ENCODE data around the gene PSMD12. TPM values are rescaled to one million over a fixed set of nuclear protein-coding genes. Genes with fewer than 3 reads are reported as not detected.

Gene PSMD12
- total RNA-seq, 1 donor from 2014 or later, result 41.3 TPM

GRCh38 chr17:67362173-67362572 is 4.2 kb downstream of the PSMD12 start:
- H3K36me3 ChIP-seq, result peaks cover 32% of the 10 kb centered on the region

GRCh38 chr17:67360880-67361279 is 5.5 kb downstream of the PSMD12 start:
- DNase-seq, result no peak
- no peak for TF ChIP-seq CTCF (IDR thresholded peaks at IDR 0.05)
- Histone ChIP-seq H3K9me3 (no peaks in the 10 kb centered on the region), H3K27ac (no peak overlapping the region), H3K36me3 (peaks cover 45% of the 10 kb centered on the region), H3K4me3 (no peak overlapping the region), H3K27me3 (ENCODE audit: low read depth) (no peaks in the 10 kb centered on the region), H3K4me1 (peaks cover 70% of the 10 kb centered on the region)
- intact Hi-C loops (cut with DNase I), result no loop called here
- no peak for ATAC-seq

More at GRCh38 chr17:67362173-67362572, 4.2 kb downstream of the PSMD12 start:
- ATAC-seq, result no peak
- no peak for DNase-seq
- no peak for TF ChIP-seq CTCF (IDR thresholded peaks at IDR 0.05)
- no peaks in the 10 kb centered on the region for H3K27me3 ChIP-seq (ENCODE audit: low read depth)
- no peak overlapping the region for H3K27ac ChIP-seq
- intact Hi-C loops (cut with DNase I), result no loop called here
- peaks cover 74% of the 10 kb centered on the region for H3K4me1 ChIP-seq
- no peaks in the 10 kb centered on the region for H3K9me3 ChIP-seq
- no peak overlapping the region for H3K4me3 ChIP-seq

GRCh38 chr17:67359960-67360791 is 6.2 kb downstream of the PSMD12 start:
- Histone ChIP-seq H3K4me1 (peaks cover 66% of the 10 kb centered on the region), H3K4me3 (no peak overlapping the region)
- ATAC-seq, result no peak

GRCh38 chr17:67358612-67359011 is 7.8 kb downstream of the PSMD12 start:
- Histone ChIP-seq H3K9me3 (no peaks in the 10 kb centered on the region), H3K4me1 (peaks cover 50% of the 10 kb centered on the region)

More at GRCh38 chr17:67359960-67360791, 6.2 kb downstream of the PSMD12 start:
- H3K27ac ChIP-seq, result no peak overlapping the region
- H3K27me3 ChIP-seq (ENCODE audit: low read depth), result no peaks in the 10 kb centered on the region
- intact Hi-C loops (cut with DNase I), result no loop called here
- H3K36me3 ChIP-seq, result peaks cover 49% of the 10 kb centered on the region
- no peaks in the 10 kb centered on the region for H3K9me3 ChIP-seq
- peak; percentile 10 for TF ChIP-seq CTCF (IDR thresholded peaks at IDR 0.05)
- DNase-seq, result no peak

GRCh38 chr17:67353929-67354574 is 12.3 kb downstream of the PSMD12 start:
- no peak overlapping the region for H3K4me3 ChIP-seq
- no peaks in the 10 kb centered on the region for H3K9me3 ChIP-seq
- intact Hi-C loops (cut with DNase I), result no loop called here
- ATAC-seq (peak; percentile 40 to 46), DNase-seq (no peak)
- H3K27ac ChIP-seq, result no peak overlapping the region
- H3K36me3 ChIP-seq, result peaks cover 89% of the 10 kb centered on the region
- H3K4me1 ChIP-seq, result peaks cover 17% of the 10 kb centered on the region
- TF ChIP-seq CTCF (IDR thresholded peaks at IDR 0.05), result no peak
- no peaks in the 10 kb centered on the region for H3K27me3 ChIP-seq (ENCODE audit: low read depth)

More at GRCh38 chr17:67358612-67359011, 7.8 kb downstream of the PSMD12 start:
- no peaks in the 10 kb centered on the region for H3K27me3 ChIP-seq (ENCODE audit: low read depth)
- no peak overlapping the region for H3K27ac ChIP-seq
- no peak for ATAC-seq
- intact Hi-C loops (cut with DNase I), result no loop called here
- no peak overlapping the region for H3K4me3 ChIP-seq
- no peak for TF ChIP-seq CTCF (IDR thresholded peaks at IDR 0.05)
- no peak for DNase-seq
- H3K36me3 ChIP-seq, result peaks cover 65% of the 10 kb centered on the region

Measured in lower lobe of right lung (tissue), 2 donors.